Suprapubic skin (tissue), 4 donors: ENCODE data around the gene PRCP. TPM values are rescaled to one million over a fixed set of nuclear protein-coding genes. Genes with fewer than 3 reads are reported as not detected.

Experiments
- DNase-seq, 2 donors: peaks; one replicate each; pipeline ENCODE4 v3.0.0-alpha.2; 2019; ENCODE audit warnings: low spot score in 2 of 2
- H3K27ac ChIP-seq: fragments of 200-600 bp; sonication (generic); one replicate; pipeline ENCODE4 v1.5.1; 2019
- H3K27me3 ChIP-seq: fragments of 200-600 bp; sonication (generic); one replicate; pipeline ENCODE4 v1.5.1; 2019
- H3K36me3 ChIP-seq: fragments of 200-600 bp; sonication (generic); one replicate; pipeline ENCODE4 v1.5.1; 2019
- H3K4me1 ChIP-seq: fragments of 200-600 bp; sonication (generic); one replicate; pipeline ENCODE4 v1.5.1; 2019
- H3K4me3 ChIP-seq: fragments of 200-600 bp; sonication (generic); one replicate; pipeline ENCODE4 v1.5.1; 2019; ENCODE audit warnings: mild to moderate bottlenecking
- H3K9me3 ChIP-seq: fragments of 200-600 bp; sonication (generic); one replicate; pipeline ENCODE4 v1.5.1; 2019
- CTCF ChIP-seq, 2 donors: fragments of 200-600 bp in 1 of 2; fragments of 450-650 bp in 1 of 2; sonication (generic) in 1 of 2; IDR thresholded peaks; one replicate each; pipeline ENCODE4 v1.5.1; 2016 to 2019; ENCODE audit warnings: antibody characterized with exemption in 2 of 2, mild to moderate bottlenecking in 1 of 2, moderate library complexity in 1 of 2
- EP300 ChIP-seq: sonication (generic); formaldehyde crosslinking; IDR thresholded peaks from one replicate; pipeline ENCODE4 v1.6.1; 2017; ENCODE audit warnings: antibody characterized with exemption
- POLR2A ChIP-seq, 2 donors: fragments of 450-650 bp; IDR thresholded peaks; one replicate each; pipeline ENCODE4 v1.6.1; 2017; ENCODE audit warnings: antibody characterized with exemption in 2 of 2, mild to moderate bottlenecking in 2 of 2, moderate library complexity in 2 of 2
- POLR2AphosphoS5 ChIP-seq, 3 donors: sonication (generic); formaldehyde crosslinking; IDR thresholded peaks; one replicate each; pipeline ENCODE4 v1.6.1; 2017; ENCODE audit warnings: antibody characterized with exemption in 3 of 3
- WGBS: methylation state at CpG from one replicate; pipeline ENCODE4 v1.1.5; 2018; 5-methylcytosine and 5-hydroxymethylcytosine counted together
- total RNA-seq, 4 donors: library from RNA; depleted of rRNA; stranded (reverse); fragments of >200 nt; gene quantifications; one replicate each; pipeline ENCODE4 v1.1.0, GENCODE V29; 2016

Gene PRCP
- total RNA-seq, 4 donors from 2014 or later: 36.0 to 50.9 (median 50.4) TPM

- no peaks in the 10 kb centered on the region for H3K4me1 ChIP-seq
- no peaks in the 10 kb centered on the region for H3K27me3 ChIP-seq
- no peak overlapping the region for H3K4me3 ChIP-seq
- H3K27ac ChIP-seq: no peak overlapping the region
- DNase-seq: no peak
- no peaks in the 10 kb centered on the region for H3K9me3 ChIP-seq
- TF ChIP-seq POLR2A (IDR thresholded peaks at IDR 0.05): no peak
- no peak for TF ChIP-seq CTCF (IDR thresholded peaks at IDR 0.05)
- TF ChIP-seq EP300: no peak
- no peak for TF ChIP-seq POLR2AphosphoS5 (IDR thresholded peaks at IDR 0.05)
- peaks cover 18% of the 10 kb centered on the region for H3K36me3 ChIP-seq
Observed at GRCh38 chr11:82848829-82849228, 51.4 kb downstream of the PRCP start.

- 77% methylated on average over 7 of the region's 7 CpGs for WGBS
Observed at GRCh38 chr11:82845356-82846353, 54.6 kb downstream of the PRCP start.

GRCh38 chr11:82843057-82843795 is 57.0 kb downstream of the PRCP start:
- peaks cover 24% of the 10 kb centered on the region for H3K36me3 ChIP-seq
- TF ChIP-seq CTCF (IDR thresholded peaks at IDR 0.05) (no peak), POLR2AphosphoS5 (IDR thresholded peaks at IDR 0.05) (no peak), POLR2A (IDR thresholded peaks at IDR 0.05) (no peak), EP300 (no peak)

More at GRCh38 chr11:82845356-82846353, 54.6 kb downstream of the PRCP start:
- no peaks in the 10 kb centered on the region for H3K9me3 ChIP-seq
- no peaks in the 10 kb centered on the region for H3K4me1 ChIP-seq
- peaks cover 30% of the 10 kb centered on the region for H3K36me3 ChIP-seq
- no peak overlapping the region for H3K27ac ChIP-seq
- H3K27me3 ChIP-seq: no peaks in the 10 kb centered on the region
- DNase-seq: no peak
- H3K4me3 ChIP-seq: no peak overlapping the region
- TF ChIP-seq POLR2A (IDR thresholded peaks at IDR 0.05): no peak
- TF ChIP-seq EP300: no peak
- TF ChIP-seq CTCF (IDR thresholded peaks at IDR 0.05): no peak
- no peak for TF ChIP-seq POLR2AphosphoS5 (IDR thresholded peaks at IDR 0.05)

DNA sequence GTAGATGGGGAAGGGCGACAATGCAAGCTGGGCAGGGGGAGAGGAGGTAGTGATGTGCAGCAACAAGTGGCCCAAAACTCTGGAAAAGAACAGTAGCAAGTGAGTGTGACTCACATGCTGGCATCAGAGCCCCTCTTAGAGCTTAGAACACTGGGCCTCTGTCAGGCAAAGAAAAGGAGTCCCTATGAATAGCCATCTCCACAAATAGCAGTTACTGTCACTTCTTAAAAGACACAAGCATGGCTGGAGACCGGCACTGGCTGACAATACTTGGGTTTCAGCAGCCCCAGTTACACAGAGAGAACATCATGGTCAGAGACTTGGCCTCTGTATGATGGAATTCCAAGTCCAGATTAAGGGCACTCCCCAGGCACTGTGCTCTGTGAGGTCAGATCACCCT is 58.2 kb downstream of the PRCP start:
- Histone ChIP-seq H3K27me3 (no peaks in the 10 kb centered on the region), H3K4me1 (no peaks in the 10 kb centered on the region), H3K4me3 (no peak overlapping the region), H3K36me3 (peaks cover 36% of the 10 kb centered on the region), H3K27ac (no peak overlapping the region), H3K9me3 (no peaks in the 10 kb centered on the region)
- WGBS: 91% methylated on average over 2 of the region's 2 CpGs
- TF ChIP-seq POLR2AphosphoS5 (IDR thresholded peaks at IDR 0.05): no peak
- TF ChIP-seq EP300: no peak
- no peak for TF ChIP-seq POLR2A (IDR thresholded peaks at IDR 0.05)
- no peak for TF ChIP-seq CTCF (IDR thresholded peaks at IDR 0.05)
- DNase-seq: no peak

More at GRCh38 chr11:82843057-82843795, 57.0 kb downstream of the PRCP start:
- Histone ChIP-seq H3K9me3 (no peaks in the 10 kb centered on the region), H3K4me3 (no peak overlapping the region), H3K27ac (no peak overlapping the region), H3K4me1 (no peaks in the 10 kb centered on the region), H3K27me3 (no peaks in the 10 kb centered on the region)
- no peak for DNase-seq
- 92% methylated on average over 6 of the region's 6 CpGs for WGBS

GRCh38 chr11:82837650-82838049 is 62.6 kb downstream of the PRCP start:
- Histone ChIP-seq H3K9me3 (no peaks in the 10 kb centered on the region), H3K4me1 (no peaks in the 10 kb centered on the region), H3K36me3 (peaks cover 53% of the 10 kb centered on the region), H3K27me3 (no peaks in the 10 kb centered on the region), H3K27ac (no peak overlapping the region), H3K4me3 (no peak overlapping the region)
- TF ChIP-seq EP300 (no peak), CTCF (IDR thresholded peaks at IDR 0.05) (no peak), POLR2AphosphoS5 (IDR thresholded peaks at IDR 0.05) (no peak), POLR2A (IDR thresholded peaks at IDR 0.05) (no peak)
- DNase-seq: no peak
